Mesenchymal stem cell (in vitro differentiated cells and primary cell): ENCODE measurements around the gene KIF23.

Experiments
- DNase-seq: peaks from one replicate; pipeline ENCODE4 v3.0.0-alpha.2; 2013
- H2AFZ ChIP-seq: one replicate; pipeline ENCODE4 v1.6.1; 2013; ENCODE audit warnings: low read depth, mild to moderate bottlenecking, control low read depth, inconsistent platforms, low read length, moderate library complexity
- H2AK5ac ChIP-seq: 2 replicates; pipeline ENCODE4 v1.6.1; 2013; ENCODE audit warnings: low read length, moderate library complexity, mild to moderate bottlenecking, inconsistent platforms; ENCODE audit not compliant: severe bottlenecking
- H2BK120ac ChIP-seq: one replicate; pipeline ENCODE4 v1.6.1; 2013; ENCODE audit warnings: low read depth, mild to moderate bottlenecking, inconsistent platforms, low read length, moderate library complexity
- H2BK12ac ChIP-seq, 2 experiments: one replicate each; pipeline ENCODE4 v1.6.1; 2013; ENCODE audit warnings: inconsistent platforms in 2 of 2, low read length in 2 of 2, mild to moderate bottlenecking in 2 of 2, moderate library complexity in 2 of 2, control low read depth in 1 of 2
- H2BK15ac ChIP-seq: one replicate; pipeline ENCODE4 v1.6.1; 2013; ENCODE audit warnings: mild to moderate bottlenecking, low read depth, inconsistent platforms; ENCODE audit not compliant: poor library complexity, severe bottlenecking
- H2BK5ac ChIP-seq: 2 replicates; pipeline ENCODE4 v1.6.1; 2013; ENCODE audit warnings: low read depth, mild to moderate bottlenecking, low read length, control low read depth, inconsistent platforms; ENCODE audit not compliant: poor library complexity, severe bottlenecking
- H3K14ac ChIP-seq, 2 experiments: one replicate each; pipeline ENCODE4 v1.6.1; 2013; ENCODE audit warnings: inconsistent platforms in 2 of 2, low read length in 2 of 2, control low read depth in 1 of 2, mild to moderate bottlenecking in 1 of 2, moderate library complexity in 1 of 2
- H3K18ac ChIP-seq, 2 experiments: one replicate each; pipeline ENCODE4 v1.6.1; 2013; ENCODE audit warnings: inconsistent platforms in 2 of 2, low read length in 2 of 2, control low read depth in 1 of 2, low read depth in 1 of 2, mild to moderate bottlenecking in 1 of 2
- H3K23ac ChIP-seq, 2 experiments: one replicate each; pipeline ENCODE4 v1.6.1; 2013; ENCODE audit warnings: inconsistent platforms in 2 of 2, low read length in 2 of 2, mild to moderate bottlenecking in 2 of 2, moderate library complexity in 2 of 2, control low read depth in 1 of 2
- H3K27ac ChIP-seq: 2 replicates; pipeline ENCODE4 v1.5.1; 2013; ENCODE audit warnings: mild to moderate bottlenecking, moderate library complexity, low read length, control low read depth, inconsistent platforms; ENCODE audit not compliant: poor library complexity, severe bottlenecking
- H3K27me3 ChIP-seq, 2 experiments: 2 replicates each; pipeline versions ENCODE4 v1.6.1 to v1.7.0; 2013; ENCODE audit warnings: low read length in 2 of 2, mild to moderate bottlenecking in 2 of 2, moderate library complexity in 2 of 2, control low read depth in 1 of 2, inconsistent platforms in 1 of 2; ENCODE audit not compliant: control insufficient read depth in 1 of 2, insufficient read depth in 1 of 2
- H3K36me3 ChIP-seq, 2 experiments: 2 replicates each; pipeline versions ENCODE4 v1.6.1 to v1.7.0; 2013; ENCODE audit warnings: low read length in 2 of 2, control low read depth in 1 of 2, inconsistent platforms in 1 of 2, low read depth in 1 of 2, mild to moderate bottlenecking in 1 of 2; ENCODE audit not compliant: insufficient read depth in 2 of 2, control insufficient read depth in 1 of 2
- H3K4ac ChIP-seq, 2 experiments: one replicate each; pipeline ENCODE4 v1.6.1; 2013; ENCODE audit warnings: inconsistent platforms in 2 of 2, low read length in 2 of 2, mild to moderate bottlenecking in 2 of 2, moderate library complexity in 2 of 2, control low read depth in 1 of 2, low read depth in 1 of 2
- H3K4me1 ChIP-seq: 2 replicates; pipeline ENCODE4 v1.6.1; 2013; ENCODE audit warnings: low read depth, low read length, control low read depth; ENCODE audit not compliant: control insufficient read depth, insufficient read depth
- H3K4me2 ChIP-seq: 2 replicates; pipeline ENCODE4 v1.6.1; 2013; ENCODE audit warnings: low read length, mild to moderate bottlenecking, inconsistent platforms; ENCODE audit not compliant: poor library complexity, severe bottlenecking
- H3K4me3 ChIP-seq, 2 experiments: 2 replicates each; pipeline versions ENCODE4 v1.5.1 to v1.7.0; 2013; ENCODE audit warnings: low read length in 2 of 2, mild to moderate bottlenecking in 2 of 2, control low read depth in 1 of 2, low read depth in 1 of 2; ENCODE audit not compliant: insufficient read depth in 1 of 2
- H3K79me1 ChIP-seq: replicated peaks from 2 replicates; pipeline ENCODE4 v1.6.1; 2013; ENCODE audit warnings: mild to moderate bottlenecking, control low read depth, low read length, inconsistent platforms; ENCODE audit not compliant: poor library complexity, severe bottlenecking
- H3K9ac ChIP-seq: 2 replicates; pipeline ENCODE4 v1.7.0; 2013; ENCODE audit warnings: mild to moderate bottlenecking, low read length, moderate library complexity
- H3K9me3 ChIP-seq: 2 replicates; pipeline ENCODE4 v1.7.0; 2013; ENCODE audit warnings: mild to moderate bottlenecking, low read length; ENCODE audit not compliant: control insufficient read depth
- H4K8ac ChIP-seq: one replicate; pipeline ENCODE4 v1.6.1; 2013; ENCODE audit warnings: inconsistent platforms, mild to moderate bottlenecking, low read length, moderate library complexity
- H4K91ac ChIP-seq: one replicate; pipeline ENCODE4 v1.6.1; 2013; ENCODE audit warnings: mild to moderate bottlenecking, low read length, inconsistent platforms
- WGBS: methylation state at CpG from one replicate; pipeline ENCODE4 v1.1.7; 2013; ENCODE audit warnings: mixed read lengths; 5-methylcytosine and 5-hydroxymethylcytosine counted together

Gene KIF23

DNA sequence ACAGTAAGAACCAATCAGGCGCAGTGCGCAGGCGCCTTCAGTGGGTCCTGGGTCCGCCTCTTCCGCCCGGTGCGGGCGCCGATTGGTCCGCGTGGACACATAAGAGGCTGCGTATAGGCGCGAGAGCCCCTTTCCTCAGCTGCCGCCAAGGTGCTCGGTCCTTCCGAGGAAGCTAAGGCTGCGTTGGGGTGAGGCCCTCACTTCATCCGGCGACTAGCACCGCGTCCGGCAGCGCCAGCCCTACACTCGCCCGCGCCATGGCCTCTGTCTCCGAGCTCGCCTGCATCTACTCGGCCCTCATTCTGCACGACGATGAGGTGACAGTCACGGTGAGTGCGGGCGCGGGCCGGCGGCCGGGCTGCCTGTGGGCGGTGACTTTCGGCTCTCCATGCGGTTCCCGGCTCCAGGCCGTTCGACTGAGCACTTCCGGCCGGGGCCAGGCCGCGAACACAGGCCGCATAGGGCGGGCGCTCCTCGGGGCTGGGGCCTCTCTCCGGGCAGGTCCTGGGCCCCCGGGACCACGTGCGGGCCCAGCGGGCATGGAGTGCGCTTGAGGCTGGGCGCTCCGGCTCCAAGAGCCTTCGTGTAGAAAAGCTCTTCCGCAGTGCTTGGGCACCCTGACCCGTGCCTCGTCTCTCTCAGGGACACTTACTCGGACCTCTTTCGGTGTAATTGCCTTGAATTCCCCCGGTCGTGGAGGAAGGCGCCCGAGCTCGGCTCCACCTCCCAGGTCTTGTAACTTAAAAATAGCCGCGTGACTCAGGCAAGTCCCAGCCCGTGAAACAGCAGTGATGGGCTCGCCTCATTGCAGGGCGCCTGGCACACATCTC is 38.8 kb downstream of the KIF23 start, which contains the start of gene RPLP1:
RPLP1 (plus strand) TSS at position 127 of the 830 bp plus-strand sequence; CDS start at position 258, 131 bp downstream.
- peak within 1 kb of the TSS; percentile 92 for H3K9ac ChIP-seq
- H3K23ac ChIP-seq = peak within 1 kb of the TSS in 1 of 2 experiments; percentile 23
- no peaks in the 10 kb centered on the region for H3K27me3 ChIP-seq
- H2BK12ac ChIP-seq = no peak within 1 kb of the TSS
- peak within 1 kb of the TSS; percentile 68 for H2BK5ac ChIP-seq
- peak within 1 kb of the TSS; percentile 74 for H4K8ac ChIP-seq
- peak within 1 kb of the TSS; percentile 69 for H3K27ac ChIP-seq
- H3K36me3 ChIP-seq = peaks cover 11 to 43% of the 10 kb centered on the region in 2 experiments
- DNase-seq = peak; percentile 96
- H3K9me3 ChIP-seq = no peaks in the 10 kb centered on the region
- under 1% methylated on average over 77 of the region's 77 CpGs for WGBS
- H3K14ac ChIP-seq = peak within 1 kb of the TSS in 1 of 2 experiments; percentile 93
- no peak within 1 kb of the TSS for H2AK5ac ChIP-seq
- H3K4ac ChIP-seq = peak within 1 kb of the TSS; percentile 71 to 84
- H3K79me1 ChIP-seq = peaks cover 5% of the 10 kb centered on the region
- peak within 1 kb of the TSS; percentile 82 for H2BK15ac ChIP-seq
- peak within 1 kb of the TSS; percentile 90 to 92 for H3K4me3 ChIP-seq
- no peak within 1 kb of the TSS for H2BK120ac ChIP-seq
- H3K4me2 ChIP-seq = peak within 1 kb of the TSS; percentile 67
- H2AFZ ChIP-seq = peak within 1 kb of the TSS; percentile 30
- H4K91ac ChIP-seq = no peak within 1 kb of the TSS
- peak within 1 kb of the TSS; percentile 76 to 87 for H3K18ac ChIP-seq
- H3K4me1 ChIP-seq = peaks cover 9% of the 10 kb centered on the region

GRCh38 chr15:69454953-69455352 is 40.8 kb downstream of the KIF23 start:
- Histone ChIP-seq H3K4me3 (peak overlapping the region in 1 of 2 experiments; percentile 90), H3K36me3 (peaks cover 11 to 44% of the 10 kb centered on the region in 2 experiments), H4K91ac (no peak overlapping the region), H3K9ac (peak overlapping the region; percentile 60), H3K27me3 (no peaks in the 10 kb centered on the region), H2BK120ac (no peak overlapping the region), H3K4me1 (peaks cover 9% of the 10 kb centered on the region), H3K9me3 (no peaks in the 10 kb centered on the region), H3K4me2 (peak overlapping the region; percentile 53), H2BK5ac (no peak overlapping the region), H3K23ac (peak overlapping the region; percentile 9 to 10), H2AK5ac (no peak overlapping the region), H3K4ac (no peak overlapping the region), H2BK15ac (no peak overlapping the region), H3K18ac (no peak overlapping the region), H4K8ac (no peak overlapping the region), H3K27ac (no peak overlapping the region), H3K79me1 (peaks cover 5% of the 10 kb centered on the region), H2BK12ac (no peak overlapping the region), H3K14ac (no peak overlapping the region), H2AFZ (no peak overlapping the region)
- DNase-seq = no peak
- 58% methylated on average over 5 of the region's 5 CpGs for WGBS

DNA sequence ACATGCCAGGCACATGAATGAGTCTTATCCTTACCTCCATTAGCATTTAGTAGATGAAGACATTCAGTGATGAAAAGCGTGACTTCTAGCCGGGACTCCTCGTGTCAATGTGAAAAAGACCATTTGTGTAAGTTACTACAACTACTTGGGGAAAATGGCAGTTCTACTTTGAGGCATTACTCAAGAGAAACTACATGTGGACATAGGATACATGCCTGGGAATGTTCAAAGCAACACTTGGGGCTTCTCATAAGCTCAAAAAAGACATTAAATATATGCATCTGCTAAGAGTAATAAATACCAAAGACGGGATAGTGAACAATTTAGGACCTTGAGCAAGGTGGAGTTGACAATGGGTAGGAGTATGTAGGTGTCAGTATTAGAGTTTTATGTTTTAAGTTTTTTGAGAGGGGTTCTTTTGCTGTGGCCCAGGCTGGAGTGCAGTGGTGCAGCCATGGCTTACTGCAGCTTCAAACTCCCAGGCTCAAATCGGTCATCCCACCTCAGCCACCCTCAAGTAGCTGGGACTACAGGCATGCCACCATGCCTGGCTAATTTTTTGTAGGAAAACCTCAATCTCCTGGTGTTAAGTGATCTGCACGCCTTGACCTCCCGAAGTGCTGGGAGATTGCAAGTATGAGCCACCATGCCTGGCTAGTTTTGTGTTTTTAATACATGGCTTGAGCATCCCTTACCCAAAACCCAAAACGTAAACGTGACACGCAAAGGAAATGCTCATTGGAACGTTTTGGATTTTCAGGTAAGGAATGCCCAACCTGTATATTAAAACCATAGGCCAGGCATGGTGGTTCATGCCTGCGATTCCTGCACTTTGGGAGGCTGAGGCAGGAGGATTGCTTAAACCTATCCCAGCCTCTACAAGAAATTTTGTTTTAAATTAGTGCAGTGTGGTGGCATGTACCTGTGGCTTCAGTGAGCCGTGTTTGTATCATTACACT is 42.3 kb downstream of the KIF23 start:
- no peak overlapping the region for H4K91ac ChIP-seq
- no peak overlapping the region for H3K9ac ChIP-seq
- no peak overlapping the region for H2BK15ac ChIP-seq
- peaks cover 11 to 44% of the 10 kb centered on the region in 2 experiments for H3K36me3 ChIP-seq
- H3K4me2 ChIP-seq = no peak overlapping the region
- H3K23ac ChIP-seq = no peak overlapping the region
- H2AK5ac ChIP-seq = no peak overlapping the region
- H2BK120ac ChIP-seq = no peak overlapping the region
- no peak for DNase-seq
- H3K18ac ChIP-seq = no peak overlapping the region
- H3K4me3 ChIP-seq = no peak overlapping the region
- no peak overlapping the region for H2BK12ac ChIP-seq
- 97% methylated on average over 12 of the region's 13 CpGs for WGBS
- peaks cover 5% of the 10 kb centered on the region for H3K79me1 ChIP-seq
- H3K9me3 ChIP-seq = no peaks in the 10 kb centered on the region
- no peak overlapping the region for H4K8ac ChIP-seq
- no peak overlapping the region for H2BK5ac ChIP-seq
- no peak overlapping the region for H3K4ac ChIP-seq
- H3K27ac ChIP-seq = no peak overlapping the region
- H3K27me3 ChIP-seq = no peaks in the 10 kb centered on the region
- no peak overlapping the region for H3K14ac ChIP-seq
- H3K4me1 ChIP-seq = peaks cover 8% of the 10 kb centered on the region
- no peak overlapping the region for H2AFZ ChIP-seq
